Astrocyte (in vitro differentiated cells and primary cell): ENCODE results near the gene NPM1. TPM values are rescaled to one million over a fixed set of nuclear protein-coding genes. Genes with fewer than 3 reads are reported as not detected.
A peak's percentile ranks its signal among the peaks of the same experiment; 100 is the strongest.
"Not testable (repeated sequence)": the region's sequence is repeated elsewhere in the genome, so short reads cannot be mapped to it uniquely, and the experiment has no call there.

Experiments
- DNase-seq: peaks from one replicate; pipeline ENCODE4 v3.0.0-alpha.2; 2010; ENCODE audit warnings: low read depth
- FAIRE-seq: peaks from 2 replicates; lab custom pipeline; 2011; peaks lifted over from hg19 to GRCh38; lab: Jason Lieb, UNC
- H2AFZ ChIP-seq: 2 replicates; pipeline ENCODE4 v1.6.0; 2012; ENCODE audit warnings: low read depth, low read length, inconsistent platforms
- H3K27ac ChIP-seq: 2 replicates; pipeline ENCODE4 v1.5.1; 2011; ENCODE audit warnings: low read depth, low read length, inconsistent platforms
- H3K27me3 ChIP-seq: 2 replicates; pipeline ENCODE4 v1.6.0; 2011; ENCODE audit warnings: low read length, inconsistent platforms; ENCODE audit not compliant: insufficient read depth
- H3K36me3 ChIP-seq: 2 replicates; pipeline ENCODE4 v1.5.1; 2011; ENCODE audit warnings: low read length, inconsistent platforms; ENCODE audit not compliant: insufficient read depth
- H3K4me1 ChIP-seq: 2 replicates; pipeline ENCODE4 v1.5.1; 2011; ENCODE audit warnings: low read length, inconsistent platforms; ENCODE audit not compliant: insufficient read depth
- H3K4me2 ChIP-seq: 2 replicates; pipeline ENCODE4 v1.6.0; 2012; ENCODE audit warnings: low read length, inconsistent platforms
- H3K4me3 ChIP-seq: 2 replicates; pipeline ENCODE4 v1.5.1; 2011; ENCODE audit warnings: low read depth, mild to moderate bottlenecking, low read length, inconsistent platforms; ENCODE audit not compliant: insufficient read depth
- H3K79me2 ChIP-seq: 2 replicates; pipeline ENCODE4 v1.6.0; 2012; ENCODE audit warnings: mild to moderate bottlenecking, low read length, inconsistent platforms; ENCODE audit not compliant: insufficient read depth
- H3K9ac ChIP-seq: 2 replicates; pipeline ENCODE4 v1.6.0; 2012; ENCODE audit warnings: mild to moderate bottlenecking, low read length, inconsistent platforms
- H3K9me3 ChIP-seq: 2 replicates; pipeline ENCODE4 v1.5.1; 2012; ENCODE audit warnings: low read depth, mild to moderate bottlenecking, low read length, inconsistent platforms; ENCODE audit not compliant: insufficient read depth
- H4K20me1 ChIP-seq: 2 replicates; pipeline ENCODE4 v1.6.0; 2012; ENCODE audit warnings: low read length, inconsistent platforms; ENCODE audit not compliant: insufficient read depth
- H3K27ac Mint-ChIP-seq: one replicate; pipeline ENCODE4 v1.8.0; 2021; ENCODE audit warnings: mild to moderate bottlenecking, mixed read lengths; ENCODE audit not compliant: unreplicated experiment
- H3K27me3 Mint-ChIP-seq: one replicate; pipeline ENCODE4 v1.8.0; 2021; ENCODE audit warnings: low read depth, mixed read lengths; ENCODE audit not compliant: unreplicated experiment
- H3K36me3 Mint-ChIP-seq: one replicate; pipeline ENCODE4 v1.8.0; 2021; ENCODE audit warnings: low read depth, mixed read lengths; ENCODE audit not compliant: unreplicated experiment
- H3K4me1 Mint-ChIP-seq: one replicate; pipeline ENCODE4 v1.8.0; 2021; ENCODE audit warnings: low read depth, mixed read lengths; ENCODE audit not compliant: unreplicated experiment
- H3K4me3 Mint-ChIP-seq: one replicate; pipeline ENCODE4 v1.8.0; 2021; ENCODE audit warnings: mild to moderate bottlenecking, moderate library complexity, mixed read lengths; ENCODE audit not compliant: unreplicated experiment
- H3K9me3 Mint-ChIP-seq: one replicate; pipeline ENCODE4 v1.8.0; 2021; ENCODE audit warnings: mild to moderate bottlenecking, mixed read lengths; ENCODE audit not compliant: unreplicated experiment
- EZH2 ChIP-seq: IDR thresholded peaks from 2 replicates; pipeline ENCODE4 v1.6.1; 2012; ENCODE audit warnings: mild to moderate bottlenecking, low read length, inconsistent platforms; ENCODE audit not compliant: insufficient read depth
- total RNA-seq: library from RNA; stranded (reverse); gene quantifications from 2 replicates; pipeline ENCODE4 v1.2.1, GENCODE V29; 2021
- TF ChIP-seq, protein P1 (sequence below): IDR thresholded peaks from 2 replicates; pipeline ENCODE4 v1.5.1; 2011; ENCODE audit warnings: low read depth, mild to moderate bottlenecking, inconsistent platforms, low read length, moderate library complexity; ENCODE audit not compliant: insufficient read depth

NPM1 gene
- total RNA-seq, 1 donor from 2014 or later: 1,219 TPM

DNA sequence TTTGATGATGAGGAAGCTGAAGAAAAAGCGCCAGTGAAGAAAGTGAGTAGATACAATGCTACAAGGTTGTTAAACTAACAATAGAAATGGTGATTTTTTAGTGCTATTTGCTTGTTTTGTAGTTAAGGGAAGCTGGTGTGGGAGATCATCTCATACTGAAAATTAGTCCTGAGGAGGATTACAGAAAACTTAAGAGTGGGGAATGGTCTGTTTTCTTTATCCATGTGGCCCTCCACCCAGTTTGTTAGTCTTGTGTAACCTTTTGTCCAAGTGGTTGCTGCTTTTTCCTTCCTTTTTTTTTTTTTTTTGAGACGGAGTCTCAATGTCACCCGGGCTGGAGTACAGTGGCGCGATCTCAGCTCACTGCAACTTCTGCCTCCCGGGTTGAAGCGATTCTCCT, 12.5 kb downstream of the NPM1 start:
- H3K27me3 Mint-ChIP-seq: no peaks in the 10 kb centered on the region
- H3K9me3 ChIP-seq: no peaks in the 10 kb centered on the region
- H3K36me3 Mint-ChIP-seq: peaks cover 20% of the 10 kb centered on the region
- no peak overlapping the region for H3K27ac Mint-ChIP-seq
- TF ChIP-seq EZH2: no peak
- TF ChIP-seq, protein P1, sequence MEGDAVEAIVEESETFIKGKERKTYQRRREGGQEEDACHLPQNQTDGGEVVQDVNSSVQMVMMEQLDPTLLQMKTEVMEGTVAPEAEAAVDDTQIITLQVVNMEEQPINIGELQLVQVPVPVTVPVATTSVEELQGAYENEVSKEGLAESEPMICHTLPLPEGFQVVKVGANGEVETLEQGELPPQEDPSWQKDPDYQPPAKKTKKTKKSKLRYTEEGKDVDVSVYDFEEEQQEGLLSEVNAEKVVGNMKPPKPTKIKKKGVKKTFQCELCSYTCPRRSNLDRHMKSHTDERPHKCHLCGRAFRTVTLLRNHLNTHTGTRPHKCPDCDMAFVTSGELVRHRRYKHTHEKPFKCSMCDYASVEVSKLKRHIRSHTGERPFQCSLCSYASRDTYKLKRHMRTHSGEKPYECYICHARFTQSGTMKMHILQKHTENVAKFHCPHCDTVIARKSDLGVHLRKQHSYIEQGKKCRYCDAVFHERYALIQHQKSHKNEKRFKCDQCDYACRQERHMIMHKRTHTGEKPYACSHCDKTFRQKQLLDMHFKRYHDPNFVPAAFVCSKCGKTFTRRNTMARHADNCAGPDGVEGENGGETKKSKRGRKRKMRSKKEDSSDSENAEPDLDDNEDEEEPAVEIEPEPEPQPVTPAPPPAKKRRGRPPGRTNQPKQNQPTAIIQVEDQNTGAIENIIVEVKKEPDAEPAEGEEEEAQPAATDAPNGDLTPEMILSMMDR: no peak
- no peaks in the 10 kb centered on the region for H3K4me1 ChIP-seq
- H4K20me1 ChIP-seq: peaks cover 73% of the 10 kb centered on the region
- H3K9me3 Mint-ChIP-seq: no peaks in the 10 kb centered on the region
- peaks cover 63% of the 10 kb centered on the region for H3K36me3 ChIP-seq
- H3K79me2 ChIP-seq: peaks cover 74% of the 10 kb centered on the region
- H3K4me3 Mint-ChIP-seq: no peak overlapping the region
- H3K4me1 Mint-ChIP-seq: peaks cover 11% of the 10 kb centered on the region
- H3K9ac ChIP-seq: no peak overlapping the region
- H3K27me3 ChIP-seq: no peaks in the 10 kb centered on the region
- H2AFZ ChIP-seq: no peak overlapping the region
- no peak overlapping the region for H3K4me2 ChIP-seq
- FAIRE-seq (no peak), DNase-seq (no peak)
- no peak overlapping the region for H3K27ac ChIP-seq
- no peak overlapping the region for H3K4me3 ChIP-seq

DNA sequence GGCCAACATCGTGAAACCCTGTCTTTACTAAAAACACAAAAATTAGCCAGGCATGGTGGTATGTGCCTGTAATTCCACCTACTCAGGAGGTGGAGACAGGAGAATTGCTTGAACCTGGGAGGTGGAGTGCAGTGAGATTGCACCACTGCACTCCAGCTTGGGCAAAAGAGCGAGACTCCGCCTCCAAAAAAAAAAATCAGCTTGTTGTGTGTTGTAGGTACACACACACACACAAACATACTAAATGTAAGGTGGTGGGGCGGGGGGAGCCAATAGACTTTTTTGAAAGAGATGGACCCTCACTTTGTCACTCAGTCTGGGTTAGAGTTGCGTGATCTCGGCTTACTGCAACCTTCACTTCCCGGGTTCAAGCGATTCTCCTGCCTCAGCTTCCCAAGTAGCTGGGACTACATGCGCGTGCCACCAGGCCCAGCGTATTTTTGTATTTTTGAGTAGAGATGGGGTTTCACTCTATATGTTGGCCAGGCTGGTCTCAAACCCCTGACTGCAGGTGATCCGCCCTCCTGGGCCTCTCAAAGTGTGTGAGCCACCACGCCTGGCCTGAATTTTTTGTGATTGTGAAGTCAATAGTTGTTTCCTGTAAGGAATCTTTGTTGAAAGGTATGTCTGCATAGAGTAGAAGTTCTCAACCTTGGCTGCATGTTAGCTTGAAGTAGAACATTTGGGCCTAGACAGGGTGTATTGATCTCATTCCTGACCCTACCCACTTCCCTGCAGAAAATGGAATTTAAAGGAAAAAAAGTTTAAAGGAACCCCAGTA, 13.7 kb downstream of the NPM1 start:
- Histone ChIP-seq H3K9me3 (no peaks in the 10 kb centered on the region), H4K20me1 (peaks cover 73% of the 10 kb centered on the region), H3K4me1 (no peaks in the 10 kb centered on the region), H3K27me3 (no peaks in the 10 kb centered on the region), H3K36me3 (peaks cover 67% of the 10 kb centered on the region), H2AFZ (no peak overlapping the region), H3K79me2 (peaks cover 74% of the 10 kb centered on the region), H3K27ac (no peak overlapping the region), H3K4me3 (no peak overlapping the region), H3K9ac (no peak overlapping the region), H3K4me2 (no peak overlapping the region)
- FAIRE-seq: no peak
- no peak for DNase-seq
- H3K27me3 Mint-ChIP-seq: no peaks in the 10 kb centered on the region
- H3K36me3 Mint-ChIP-seq: peaks cover 26% of the 10 kb centered on the region
- TF ChIP-seq EZH2: no peak
- TF ChIP-seq, protein P1: no peak
- H3K27ac Mint-ChIP-seq: peak overlapping the region; percentile 26
- no peak overlapping the region for H3K4me3 Mint-ChIP-seq
- H3K4me1 Mint-ChIP-seq: peaks cover 16% of the 10 kb centered on the region
- no peaks in the 10 kb centered on the region for H3K9me3 Mint-ChIP-seq

DNA sequence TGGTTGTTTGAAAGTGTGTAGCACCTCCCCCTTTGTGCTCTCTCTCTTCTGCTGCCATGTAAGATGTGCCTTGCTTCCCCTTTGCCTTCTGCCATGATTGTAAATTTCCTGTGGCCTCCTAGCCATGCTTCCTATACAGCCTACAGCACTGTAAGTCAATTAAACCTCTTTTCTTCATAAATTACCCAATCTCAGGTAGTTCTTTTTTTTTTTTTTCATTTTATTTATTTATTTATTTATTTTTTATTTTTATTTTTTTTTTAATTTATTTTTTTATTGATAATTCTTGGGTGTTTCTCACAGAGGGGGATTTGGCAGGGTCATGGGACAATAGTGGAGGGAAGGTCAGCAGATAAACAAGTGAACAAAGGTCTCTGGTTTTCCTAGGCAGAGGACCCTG, 15.1 kb downstream of the NPM1 start:
- Mint-ChIP-seq H3K4me1 (peaks cover 19% of the 10 kb centered on the region), H3K4me3 (peak overlapping the region; percentile 57), H3K36me3 (peaks cover 26% of the 10 kb centered on the region)
- not testable (repeated sequence) for H3K27ac ChIP-seq, H3K27me3 ChIP-seq, DNase-seq, FAIRE-seq, H3K9me3 Mint-ChIP-seq, H2AFZ ChIP-seq, H3K27me3 Mint-ChIP-seq, H3K9ac ChIP-seq, H3K27ac Mint-ChIP-seq, H3K4me3 ChIP-seq, H3K9me3 ChIP-seq, H3K4me2 ChIP-seq, H3K4me1 ChIP-seq
- peaks cover 74% of the 10 kb centered on the region for H3K79me2 ChIP-seq
- peaks cover 73% of the 10 kb centered on the region for H4K20me1 ChIP-seq
- peaks cover 69% of the 10 kb centered on the region for H3K36me3 ChIP-seq
